Spleen (tissue), 7 donors: Measurements from ENCODE around the gene ROBO1.

Source experiments
- CTCF ChIP-seq, 11 experiments: fragments of 200-600 bp in 7 of 11; fragments of 450-650 bp in 4 of 11; sonication (generic) in 4 of 11; IDR thresholded peaks in 8 of 11; conservative IDR thresholded peaks in 3 of 11; 1 replicate in 7 of 11; 2 replicates in 4 of 11; pipeline versions ENCODE4 v1.4.0 to v1.8.0; 2016 to 2021; ENCODE audit warnings: antibody characterized with exemption in 11 of 11, inconsistent platforms in 4 of 11, mild to moderate bottlenecking in 1 of 11
- POLR2A ChIP-seq, 3 donors: fragments of 450-650 bp; IDR thresholded peaks; one replicate each; pipeline ENCODE4 v1.5.1; 2017; ENCODE audit warnings: antibody characterized with exemption in 3 of 3, mild to moderate bottlenecking in 1 of 3
- POLR2AphosphoS5 ChIP-seq, 3 donors: sonication (generic); formaldehyde crosslinking; IDR thresholded peaks; one replicate each; pipeline ENCODE4 v1.5.1; 2017; ENCODE audit warnings: antibody characterized with exemption in 3 of 3
- donor health status: DM: no; HTN: no; CAD: no; lungs with moderate emphysema.
- donor health status: DM: no; HTN: no; CAD: no.
- donor health status: DM: no; HTN: no; CAD: no.

GRCh38 chr3:78845605-78846004 is 922.2 kb downstream of the ROBO1 start:
- no peak for TF ChIP-seq CTCF (IDR thresholded peaks at IDR 0.05 in 8 of 11, conservative IDR thresholded peaks at IDR 0.05 in 3 of 11)
- no peak for TF ChIP-seq POLR2A (IDR thresholded peaks at IDR 0.05)
- TF ChIP-seq POLR2AphosphoS5 (IDR thresholded peaks at IDR 0.05), result no peak
